ENCODE data around the gene ECEL1.

Gene ECEL1

GRCh38 chr2:232496501-232497270, 9.1 kb upstream of the ECEL1 start:
- no peak for DNase-seq

GRCh38 chr2:232495292-232495691, 7.7 kb upstream of the ECEL1 start:
- DNase-seq = no peak

- no peak for DNase-seq
Observed at GRCh38 chr2:232494542-232494941, 6.9 kb upstream of the ECEL1 start.

GRCh38 chr2:232493701-232494474, 6.3 kb upstream of the ECEL1 start:
- no peak for DNase-seq

GRCh38 chr2:232492963-232493700, 5.5 kb upstream of the ECEL1 start:
- DNase-seq = no peak

- DNase-seq = no peak
Observed at GRCh38 chr2:232492236-232492848, 4.7 kb upstream of the ECEL1 start.

- DNase-seq = no peak
Observed at GRCh38 chr2:232491139-232491780, 3.6 kb upstream of the ECEL1 start.

- no peak for DNase-seq
Observed at GRCh38 chr2:232490221-232491138, 2.8 kb upstream of the ECEL1 start.

GRCh38 chr2:232489516-232490220, 2.0 kb upstream of the ECEL1 start:
- DNase-seq = no peak

- no peak for DNase-seq
Observed at GRCh38 chr2:232488721-232489300, 1.2 kb upstream of the ECEL1 start.

- no peak for DNase-seq
Observed at GRCh38 chr2:232488097-232488711, 570 bp upstream of the ECEL1 start.

- DNase-seq = no peak
Observed at GRCh38 chr2:232486558-232487384, 863 bp downstream of the ECEL1 start.

- DNase-seq = no peak
Observed at GRCh38 chr2:232485757-232486557, 1.7 kb downstream of the ECEL1 start.

GRCh38 chr2:232485348-232485756, 2.3 kb downstream of the ECEL1 start:
- peak; percentile 13 for DNase-seq

GRCh38 chr2:232484628-232485347, 2.8 kb downstream of the ECEL1 start:
- DNase-seq = peak; percentile 12

GRCh38 chr2:232483923-232484627, 3.6 kb downstream of the ECEL1 start:
- peak; percentile 13 for DNase-seq
